SK-N-SH (cell line): ENCODE results near the gene DNTT. TPM values are rescaled to one million over a fixed set of nuclear protein-coding genes. Genes with fewer than 3 reads are reported as not detected.

Experiments used
- CTCF ChIA-PET: fragments of 300-600, 350-600 bp; formaldehyde crosslinking; extraction: SDS; loops from one replicate; lab custom pipeline; 2021; lab: Yijun Ruan, JAX
- POLR2A ChIA-PET: fragments of 350-600 bp; sonication (Branson Sonifier 250); formaldehyde crosslinking; extraction: SDS; loops from one replicate; lab custom pipeline; 2020; ENCODE audit warnings: antibody characterized with exemption, inconsistent platforms; lab: Yijun Ruan, JAX
- DNase-seq: peaks from one replicate; pipeline ENCODE4 v3.0.0; 2012
- H2AFZ ChIP-seq: fragments of 200-600 bp; sonication (generic); 2 replicates; pipeline ENCODE4 v1.8.1; 2016; ENCODE audit warnings: antibody characterized with exemption, mild to moderate bottlenecking, low read depth
- H3F3A ChIP-seq: fragments of 200-600 bp; sonication (generic); replicated peaks from 2 replicates; pipeline ENCODE3; 2016; ENCODE audit warnings: antibody characterized with exemption, mild to moderate bottlenecking; ENCODE audit not compliant: insufficient read depth
- H3K27ac ChIP-seq, 2 experiments: fragments of 200-500 bp in 1 of 2; fragments of 200-600 bp in 1 of 2; sonication (Bioruptor generic) in 1 of 2; sonication (generic), shearing (Covaris generic) in 1 of 2; 2 replicates each; pipeline versions ENCODE4 v1.5.1 to v1.6.1; 2014 to 2016; ENCODE audit warnings: low read depth in 2 of 2, inconsistent platforms in 1 of 2, low read length in 1 of 2, mild to moderate bottlenecking in 1 of 2, mixed read lengths in 1 of 2
- H3K27me3 ChIP-seq: fragments of 200-600 bp; sonication (generic), shearing (Covaris generic); 2 replicates; pipeline ENCODE4 v1.6.1; 2016; ENCODE audit warnings: mixed run types; ENCODE audit not compliant: insufficient read depth
- H3K36me3 ChIP-seq, 2 experiments: fragments of 200-500 bp in 1 of 2; fragments of 200-600 bp in 1 of 2; sonication (Bioruptor generic) in 1 of 2; sonication (generic) in 1 of 2; replicated peaks in 1 of 2; 2 replicates each; pipeline versions ENCODE3 to v1.5.1; 2014 to 2016; ENCODE audit warnings: low read length in 1 of 2, mild to moderate bottlenecking in 1 of 2; ENCODE audit not compliant: insufficient read depth in 2 of 2, control insufficient read depth in 1 of 2
- H3K4me1 ChIP-seq, 2 experiments: fragments of 200-500 bp in 1 of 2; fragments of 200-600 bp in 1 of 2; sonication (Bioruptor generic) in 1 of 2; sonication (generic), shearing (Covaris generic) in 1 of 2; 2 replicates each; pipeline versions ENCODE4 v1.5.1 to v1.6.1; 2014 to 2016; ENCODE audit warnings: low read depth in 1 of 2, low read length in 1 of 2, mixed run types in 1 of 2; ENCODE audit not compliant: insufficient read depth in 2 of 2, control insufficient read depth in 1 of 2
- H3K4me2 ChIP-seq: fragments of 200-600 bp; sonication (generic), shearing (Covaris generic); 2 replicates; pipeline ENCODE4 v1.6.1; 2017; ENCODE audit warnings: mixed run types
- H3K4me3 ChIP-seq, 2 experiments: fragments of 200-500 bp in 1 of 2; fragments of 200-600 bp in 1 of 2; sonication (Bioruptor generic) in 1 of 2; sonication (generic), shearing (Covaris generic) in 1 of 2; 2 replicates each; pipeline versions ENCODE4 v1.5.1 to v1.8.1; 2014 to 2016; ENCODE audit warnings: low read depth in 2 of 2, inconsistent platforms in 1 of 2, low read length in 1 of 2, mild to moderate bottlenecking in 1 of 2, mixed read lengths in 1 of 2, moderate library complexity in 1 of 2
- H3K79me2 ChIP-seq: fragments of 200-600 bp; sonication (generic); 2 replicates; pipeline ENCODE4 v1.8.1; 2017; ENCODE audit warnings: mild to moderate bottlenecking; ENCODE audit not compliant: insufficient read depth
- H3K9ac ChIP-seq: fragments of 200-600 bp; sonication (generic); 2 replicates; pipeline ENCODE4 v1.6.1; 2017; ENCODE audit warnings: mixed run types
- H3K9me2 ChIP-seq: fragments of 200-600 bp; sonication (generic); 2 replicates; pipeline ENCODE4 v1.6.1; 2017; ENCODE audit warnings: mixed run types
- H3K9me3 ChIP-seq: fragments of 200-600 bp; sonication (generic); 2 replicates; pipeline ENCODE4 v1.6.1; 2017; ENCODE audit warnings: mixed run types, mild to moderate bottlenecking, moderate library complexity
- H4K20me1 ChIP-seq: fragments of 200-600 bp; sonication (generic); 2 replicates; pipeline ENCODE4 v1.6.1; 2017; ENCODE audit warnings: mild to moderate bottlenecking, mixed run types; ENCODE audit not compliant: insufficient read depth
- CHD2 ChIP-seq: fragments of 150-350 bp; IDR thresholded peaks from 2 replicates; pipeline ENCODE4 v1.6.1; 2018; ENCODE audit warnings: low read length; ENCODE audit not compliant: partially characterized antibody
- CTCF ChIP-seq: fragments of 200-600 bp; sonication (generic); IDR thresholded peaks from 2 replicates; pipeline ENCODE4 v1.6.1; 2017; ENCODE audit warnings: antibody characterized with exemption, mild to moderate bottlenecking, moderate library complexity
- ELF1 ChIP-seq: IDR thresholded peaks from 2 replicates; pipeline ENCODE4 v1.4.0; 2012
- EP300 ChIP-seq, 2 experiments: IDR thresholded peaks; 2 replicates each; pipeline versions ENCODE4 v1.4.0 to v1.6.1; 2012; ENCODE audit warnings: borderline replicate concordance in 1 of 2, low read depth in 1 of 2, low read length in 1 of 2
- FOSL2 ChIP-seq: IDR thresholded peaks from 2 replicates; pipeline ENCODE4 v1.4.0; 2012; ENCODE audit warnings: low read depth, mild to moderate bottlenecking, moderate library complexity, borderline replicate concordance
- FOXJ3 ChIP-seq: sonication (generic); formaldehyde crosslinking; IDR thresholded peaks from 2 replicates; pipeline ENCODE4 v1.5.1; 2020; ENCODE audit warnings: mild to moderate bottlenecking, missing genetic modification reagents
- FOXM1 ChIP-seq: IDR thresholded peaks from 2 replicates; pipeline ENCODE4 v1.4.0; 2012; ENCODE audit warnings: low read depth, mild to moderate bottlenecking
- GABPA ChIP-seq: IDR thresholded peaks from 2 replicates; pipeline ENCODE4 v1.4.0; 2012; ENCODE audit warnings: low read depth, mild to moderate bottlenecking
- GATA2 ChIP-seq: sonication (generic); formaldehyde crosslinking; IDR thresholded peaks from 2 replicates; pipeline ENCODE4 v1.5.0; 2020; ENCODE audit warnings: mild to moderate bottlenecking, missing genetic modification reagents
- IRF3 ChIP-seq: fragments of 150-350 bp; IDR thresholded peaks from 2 replicates; pipeline ENCODE4 v1.6.1; 2016; ENCODE audit warnings: mild to moderate bottlenecking, low read depth, low read length
- JUND ChIP-seq: IDR thresholded peaks from 2 replicates; pipeline ENCODE4 v1.4.0; 2012
- NRF1 ChIP-seq: IDR thresholded peaks from 2 replicates; pipeline ENCODE4 v1.6.1; 2012; ENCODE audit warnings: low read depth, mild to moderate bottlenecking, low read length
- RCOR1 ChIP-seq: fragments of 150-350 bp; IDR thresholded peaks from 2 replicates; pipeline ENCODE4 v1.6.1; 2017; ENCODE audit warnings: antibody characterized with exemption, low read length
- RFX5 ChIP-seq: IDR thresholded peaks from 2 replicates; pipeline ENCODE4 v1.6.1; 2012; ENCODE audit warnings: mild to moderate bottlenecking, improper control_type of control experiment, low read length
- RXRA ChIP-seq: IDR thresholded peaks from 2 replicates; pipeline ENCODE4 v1.4.0; 2012; ENCODE audit warnings: low read depth, mild to moderate bottlenecking, borderline replicate concordance
- SMC3 ChIP-seq: IDR thresholded peaks from 2 replicates; pipeline ENCODE4 v1.6.1; 2012; ENCODE audit warnings: low read depth, low read length, improper control_type of control experiment
- TCF12 ChIP-seq: IDR thresholded peaks from 2 replicates; pipeline ENCODE4 v1.4.0; 2012
- TEAD4 ChIP-seq: IDR thresholded peaks from 2 replicates; pipeline ENCODE4 v1.4.0; 2012; ENCODE audit warnings: mild to moderate bottlenecking, borderline replicate concordance; ENCODE audit not compliant: insufficient read depth
- USF2 ChIP-seq: fragments of 150-350 bp; IDR thresholded peaks from 2 replicates; pipeline ENCODE4 v1.6.1; 2017; ENCODE audit warnings: antibody characterized with exemption, low read length, low read depth, borderline replicate concordance
- YY1 ChIP-seq: IDR thresholded peaks from 2 replicates; pipeline ENCODE4 v1.4.0; 2012; ENCODE audit warnings: low read depth, mild to moderate bottlenecking
- WGBS: methylation state at CpG from one replicate; pipeline ENCODE4 v1.1.6; 2017; ENCODE audit warnings: low lambda C conversion rate; 5-methylcytosine and 5-hydroxymethylcytosine counted together
- polyA plus RNA-seq, 3 experiments: library from polyadenylated mRNA; depleted of rRNA; stranded (reverse); fragments of >200 nt; gene quantifications; 2 replicates each; pipeline ENCODE4 v1.2.3, GENCODE V29; 2012

DNTT gene
- polyA plus RNA-seq, 1 of the 3 experiments (the other 2 are of a cell fraction) = not detected

- Histone ChIP-seq H3F3A (no peaks in the 10 kb centered on the region), H2AFZ (no peak overlapping the region), H3K36me3 (no peaks in the 10 kb centered on the region), H4K20me1 (no peaks in the 10 kb centered on the region), H3K4me3 (no peak overlapping the region), H3K27me3 (no peaks in the 10 kb centered on the region), H3K79me2 (no peaks in the 10 kb centered on the region), H3K4me2 (no peak overlapping the region), H3K4me1 (peaks cover 0 to 2% of the 10 kb centered on the region in 2 experiments; a peak in 2 of 4 replicates), H3K27ac (no peak overlapping the region), H3K9ac (no peak overlapping the region), H3K9me3 (no peaks in the 10 kb centered on the region), H3K9me2 (no peaks in the 10 kb centered on the region)
- ChIA-PET CTCF (interaction anchor here (0.6 to 2.8 kb wide), 6 partner anchors 14 to 271 kb away, joined by 3 to 17 read pairs (median 5); no protein-coding TSS in a partner anchor), POLR2A (no interaction called here)
- no peak for DNase-seq
- no peak for TF ChIP-seq FOXJ3 (CRISPR knock-in tag)
- TF ChIP-seq RCOR1 = no peak
- TF ChIP-seq CTCF = no peak
- no peak for TF ChIP-seq USF2
- TF ChIP-seq TCF12 = no peak
- TF ChIP-seq IRF3 = no peak
- TF ChIP-seq GATA2 (CRISPR knock-in tag) = no peak
- no peak for TF ChIP-seq RFX5
- no peak for TF ChIP-seq EP300 (IDR thresholded peaks at IDR 0.05; ENCODE audit: borderline replicate concordance in 1 of 2, low read depth in 1 of 2, low read length in 1 of 2)
- TF ChIP-seq RXRA = no peak
- TF ChIP-seq NRF1 = no peak
- TF ChIP-seq FOXM1 = no peak
- no peak for TF ChIP-seq CHD2
- TF ChIP-seq FOSL2 = no peak
- no peak for TF ChIP-seq JUND
- TF ChIP-seq YY1 = no peak
- TF ChIP-seq SMC3 = no peak
- no peak for TF ChIP-seq GABPA
- no peak for TF ChIP-seq TEAD4
- TF ChIP-seq ELF1 = no peak
- 17% methylated on average over 6 of the region's 6 CpGs for WGBS
Measured at GRCh38 chr10:96287392-96288105, 16.7 kb upstream of the DNTT start.
